BLaER1 treated with 17β-estradiol and CSF1 and Interleukin-3, amounts not matched to agents 10 nM and 100 nM (cell line): Measurements from ENCODE around the gene ITPR1.

Experiments used
- H3K27ac ChIP-seq, 11 experiments: shearing (Covaris generic); formaldehyde crosslinking; 2 replicates each; pipeline ENCODE4 v1.8.1; 2022
- H3K27me3 ChIP-seq, 11 experiments: shearing (Covaris generic); formaldehyde crosslinking; 2 replicates each; pipeline ENCODE4 v1.8.1; 2022
- H3K36me3 ChIP-seq, 11 experiments: shearing (Covaris generic); formaldehyde crosslinking; 2 replicates each; pipeline ENCODE4 v1.8.1; 2022
- H3K4me1 ChIP-seq, 10 experiments: shearing (Covaris generic); formaldehyde crosslinking; 2 replicates each; pipeline ENCODE4 v1.8.1; 2022
- H3K4me2 ChIP-seq, 11 experiments: shearing (Covaris generic); formaldehyde crosslinking; 2 replicates each; pipeline ENCODE4 v1.8.1; 2022
- H3K4me3 ChIP-seq, 10 experiments: shearing (Covaris generic); formaldehyde crosslinking; 2 replicates each; pipeline ENCODE4 v1.8.1; 2022
- H3K9ac ChIP-seq, 11 experiments: shearing (Covaris generic); formaldehyde crosslinking; 2 replicates each; pipeline ENCODE4 v1.8.1; 2022
- H3K9me3 ChIP-seq, 11 experiments: shearing (Covaris generic); formaldehyde crosslinking; replicated peaks in 1 of 11; 2 replicates each; pipeline ENCODE4 v1.8.1; 2022
- H4K20me1 ChIP-seq, 11 experiments: shearing (Covaris generic); formaldehyde crosslinking; 2 replicates each; pipeline ENCODE4 v1.8.1; 2022
- Cebpa-rat ChIP-seq, 11 experiments: shearing (Covaris generic); IDR thresholded peaks; 2 replicates each; pipeline ENCODE4 v1.8.1; 2022

ITPR1 gene

GRCh38 chr3:4884888-4885287, 391.7 kb downstream of the ITPR1 start:
- no peak overlapping the region for H3K9ac ChIP-seq
- no peaks in the 10 kb centered on the region for H4K20me1 ChIP-seq
- H3K4me1 ChIP-seq, result peaks cover 9 to 15% (median 11%) of the 10 kb centered on the region in 10 experiments
- no peak for TF ChIP-seq Cebpa-rat (IDR thresholded peaks at IDR 0.05)
- H3K27me3 ChIP-seq, result no peaks in the 10 kb centered on the region
- no peak overlapping the region for H3K4me2 ChIP-seq
- no peaks in the 10 kb centered on the region for H3K36me3 ChIP-seq
- H3K9me3 ChIP-seq, result peaks cover 0 to 6% (median 0%) of the 10 kb centered on the region in 11 experiments; a peak in 1 of 22 replicates
- H3K27ac ChIP-seq, result no peak overlapping the region
- no peak overlapping the region for H3K4me3 ChIP-seq

GRCh38 chr3:4885316-4885715, 392.2 kb downstream of the ITPR1 start:
- Histone ChIP-seq H3K27ac (no peak overlapping the region), H3K4me1 (peaks cover 9 to 17% (median 11%) of the 10 kb centered on the region in 10 experiments), H4K20me1 (no peaks in the 10 kb centered on the region), H3K36me3 (no peaks in the 10 kb centered on the region), H3K9ac (no peak overlapping the region), H3K4me2 (no peak overlapping the region), H3K27me3 (no peaks in the 10 kb centered on the region), H3K9me3 (peaks cover 0 to 6% (median 0%) of the 10 kb centered on the region in 11 experiments; a peak in 1 of 22 replicates), H3K4me3 (no peak overlapping the region)
- no peak for TF ChIP-seq Cebpa-rat (IDR thresholded peaks at IDR 0.05)

- Histone ChIP-seq H3K27ac (no peak overlapping the region), H3K27me3 (no peaks in the 10 kb centered on the region), H3K4me2 (no peak overlapping the region), H3K4me1 (peaks cover 10 to 17% (median 11%) of the 10 kb centered on the region in 10 experiments), H3K9ac (no peak overlapping the region), H3K9me3 (peaks cover 0 to 6% (median 0%) of the 10 kb centered on the region in 11 experiments; a peak in 1 of 22 replicates), H3K36me3 (no peaks in the 10 kb centered on the region), H3K4me3 (no peak overlapping the region), H4K20me1 (no peaks in the 10 kb centered on the region)
- TF ChIP-seq Cebpa-rat (IDR thresholded peaks at IDR 0.05), result no peak
These were observed 393.3 kb downstream of the ITPR1 start for GRCh38 chr3:4886448-4886847.

- peaks cover 0 to 6% (median 0%) of the 10 kb centered on the region in 11 experiments; a peak in 1 of 22 replicates for H3K9me3 ChIP-seq
- no peaks in the 10 kb centered on the region for H3K27me3 ChIP-seq
- peaks cover 10 to 17% (median 13%) of the 10 kb centered on the region in 10 experiments for H3K4me1 ChIP-seq
- no peaks in the 10 kb centered on the region for H4K20me1 ChIP-seq
- H3K9ac ChIP-seq, result no peak overlapping the region
- TF ChIP-seq Cebpa-rat (IDR thresholded peaks at IDR 0.05), result no peak
- H3K4me2 ChIP-seq, result no peak overlapping the region
- no peak overlapping the region for H3K4me3 ChIP-seq
- no peaks in the 10 kb centered on the region for H3K36me3 ChIP-seq
- no peak overlapping the region for H3K27ac ChIP-seq
These were observed 394.0 kb downstream of the ITPR1 start for GRCh38 chr3:4887177-4887576.

- Histone ChIP-seq H3K4me1 (peaks cover 15 to 20% (median 18%) of the 10 kb centered on the region in 10 experiments), H3K4me2 (peak overlapping the region; percentile 11 to 68 (median 46); a peak in 20 of 22 replicates)
- TF ChIP-seq Cebpa-rat (IDR thresholded peaks at IDR 0.05), result no peak
These were observed 396.0 kb downstream of the ITPR1 start for GRCh38 chr3:4888913-4889846.

GRCh38 chr3:4889896-4890295, 396.7 kb downstream of the ITPR1 start:
- H3K9ac ChIP-seq, result no peak overlapping the region

More at GRCh38 chr3:4888913-4889846, 396.0 kb downstream of the ITPR1 start:
- Histone ChIP-seq H3K27me3 (no peaks in the 10 kb centered on the region), H3K36me3 (no peaks in the 10 kb centered on the region), H4K20me1 (no peaks in the 10 kb centered on the region), H3K4me3 (no peak overlapping the region), H3K27ac (no peak overlapping the region; a peak in 1 of 22 replicates), H3K9ac (no peak overlapping the region), H3K9me3 (peaks cover 0 to 6% (median 0%) of the 10 kb centered on the region in 11 experiments; a peak in 1 of 22 replicates)

GRCh38 chr3:4894891-4895530, 401.9 kb downstream of the ITPR1 start:
- Histone ChIP-seq H3K4me3 (no peak overlapping the region), H3K4me1 (peaks cover 5 to 30% (median 7%) of the 10 kb centered on the region in 10 experiments; a peak in 13 of 20 replicates), H3K36me3 (no peaks in the 10 kb centered on the region), H3K4me2 (peak overlapping the region in 1 of 11 experiments; percentile 46; a peak in 1 of 22 replicates), H4K20me1 (no peaks in the 10 kb centered on the region), H3K27ac (no peak overlapping the region), H3K27me3 (no peaks in the 10 kb centered on the region), H3K9me3 (peaks cover 0 to 6% (median 0%) of the 10 kb centered on the region in 11 experiments; a peak in 1 of 22 replicates), H3K9ac (no peak overlapping the region)
- no peak for TF ChIP-seq Cebpa-rat (IDR thresholded peaks at IDR 0.05)

More at GRCh38 chr3:4889896-4890295, 396.7 kb downstream of the ITPR1 start:
- TF ChIP-seq Cebpa-rat (IDR thresholded peaks at IDR 0.05), result no peak
- no peaks in the 10 kb centered on the region for H3K36me3 ChIP-seq
- peaks cover 15 to 20% (median 18%) of the 10 kb centered on the region in 10 experiments for H3K4me1 ChIP-seq
- no peak overlapping the region for H3K27ac ChIP-seq
- H3K4me3 ChIP-seq, result no peak overlapping the region
- H3K27me3 ChIP-seq, result no peaks in the 10 kb centered on the region
- peak overlapping the region in 6 of 11 experiments; percentile 46 to 68 (median 62); a peak in 7 of 22 replicates for H3K4me2 ChIP-seq
- H4K20me1 ChIP-seq, result no peaks in the 10 kb centered on the region
- H3K9me3 ChIP-seq, result peaks cover 0 to 6% (median 0%) of the 10 kb centered on the region in 11 experiments; a peak in 1 of 22 replicates

- peaks cover 0 to 6% (median 0%) of the 10 kb centered on the region in 11 experiments; a peak in 1 of 22 replicates for H3K9me3 ChIP-seq
- H3K4me2 ChIP-seq, result peak overlapping the region in 2 of 11 experiments; percentile 46 to 47; a peak in 3 of 22 replicates
- no peak for TF ChIP-seq Cebpa-rat (IDR thresholded peaks at IDR 0.05)
- H4K20me1 ChIP-seq, result no peaks in the 10 kb centered on the region
- no peak overlapping the region; a peak in 1 of 22 replicates for H3K27ac ChIP-seq
- no peak overlapping the region for H3K9ac ChIP-seq
- no peaks in the 10 kb centered on the region for H3K36me3 ChIP-seq
- peaks cover 5 to 29% (median 7%) of the 10 kb centered on the region in 10 experiments; a peak in 13 of 20 replicates for H3K4me1 ChIP-seq
- H3K4me3 ChIP-seq, result no peak overlapping the region
- no peaks in the 10 kb centered on the region for H3K27me3 ChIP-seq
These were observed 402.7 kb downstream of the ITPR1 start for GRCh38 chr3:4895838-4896237.
